Sigmoid colon (tissue), 4 donors: ENCODE data around the gene MYBPC3.

Source experiments
- POLR2AphosphoS5 ChIP-seq, 4 donors: sonication (generic); formaldehyde crosslinking; IDR thresholded peaks; one replicate each; pipeline ENCODE4 v1.6.1; 2017; ENCODE audit warnings: antibody characterized with exemption in 4 of 4
- TF ChIP-seq, protein P1 (sequence below), 4 experiments: fragments of 450-650 bp in 3 of 4; fragments of 200-600 bp in 1 of 4; IDR thresholded peaks; one replicate each; pipeline ENCODE4 v1.5.1; 2016 to 2019; ENCODE audit warnings: antibody characterized with exemption in 4 of 4, mild to moderate bottlenecking in 3 of 4, moderate library complexity in 2 of 4

DNA sequence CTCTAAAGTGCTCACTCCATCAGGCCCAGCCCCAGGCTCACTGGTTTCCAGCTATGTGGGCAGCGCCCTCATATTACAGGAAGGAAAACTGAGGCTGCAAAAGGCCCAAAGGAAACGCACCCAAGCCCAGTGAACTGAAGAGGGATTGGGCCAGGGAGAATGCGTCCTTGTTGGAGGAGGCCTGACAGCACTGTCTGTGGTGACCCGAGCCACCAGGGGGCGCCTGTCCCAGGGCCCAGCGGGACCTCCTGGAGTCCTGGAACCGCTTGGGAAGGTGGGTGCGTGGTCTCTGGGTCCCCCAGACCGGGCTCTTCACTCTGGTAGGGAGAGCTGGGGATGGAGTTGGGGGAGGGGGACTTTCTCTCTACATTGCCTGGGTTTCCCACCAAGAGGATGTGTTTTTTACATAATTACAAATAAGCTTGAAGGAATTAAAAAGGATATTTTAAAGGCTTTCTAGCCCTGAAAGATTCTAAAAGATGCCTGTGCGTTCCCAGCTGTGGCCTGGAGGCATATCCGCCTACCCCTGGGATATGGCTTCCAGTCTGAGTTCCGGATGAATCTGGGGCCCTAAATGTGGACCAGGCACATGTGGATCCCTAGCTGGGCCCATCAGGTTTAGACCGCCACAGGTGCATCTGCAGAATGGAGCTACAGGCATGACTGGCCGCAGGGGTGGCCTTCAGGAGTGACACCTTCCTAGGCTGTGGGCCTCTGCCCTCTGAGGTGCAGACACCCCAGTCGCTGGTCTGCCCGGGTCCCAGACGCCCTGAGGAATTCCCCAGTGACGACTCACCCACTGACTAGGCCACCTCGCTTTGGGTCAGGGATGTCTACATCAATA, 21.6 kb upstream of the MYBPC3 start:
- TF ChIP-seq, protein P1, sequence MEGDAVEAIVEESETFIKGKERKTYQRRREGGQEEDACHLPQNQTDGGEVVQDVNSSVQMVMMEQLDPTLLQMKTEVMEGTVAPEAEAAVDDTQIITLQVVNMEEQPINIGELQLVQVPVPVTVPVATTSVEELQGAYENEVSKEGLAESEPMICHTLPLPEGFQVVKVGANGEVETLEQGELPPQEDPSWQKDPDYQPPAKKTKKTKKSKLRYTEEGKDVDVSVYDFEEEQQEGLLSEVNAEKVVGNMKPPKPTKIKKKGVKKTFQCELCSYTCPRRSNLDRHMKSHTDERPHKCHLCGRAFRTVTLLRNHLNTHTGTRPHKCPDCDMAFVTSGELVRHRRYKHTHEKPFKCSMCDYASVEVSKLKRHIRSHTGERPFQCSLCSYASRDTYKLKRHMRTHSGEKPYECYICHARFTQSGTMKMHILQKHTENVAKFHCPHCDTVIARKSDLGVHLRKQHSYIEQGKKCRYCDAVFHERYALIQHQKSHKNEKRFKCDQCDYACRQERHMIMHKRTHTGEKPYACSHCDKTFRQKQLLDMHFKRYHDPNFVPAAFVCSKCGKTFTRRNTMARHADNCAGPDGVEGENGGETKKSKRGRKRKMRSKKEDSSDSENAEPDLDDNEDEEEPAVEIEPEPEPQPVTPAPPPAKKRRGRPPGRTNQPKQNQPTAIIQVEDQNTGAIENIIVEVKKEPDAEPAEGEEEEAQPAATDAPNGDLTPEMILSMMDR (IDR thresholded peaks at IDR 0.05) = peak; percentile 78 to 94 (median 90)
- no peak for TF ChIP-seq POLR2AphosphoS5 (IDR thresholded peaks at IDR 0.05)
